HG03280 (cell line): Measurements from ENCODE around the gene SGCD.

Experiments
- ATAC-seq: cut with Tn5 transposase; IDR thresholded peaks from one replicate; pipeline ENCODE4 v1.9.1; 2021; ENCODE audit warnings: mild to moderate bottlenecking, moderate library complexity; ENCODE audit not compliant: unreplicated experiment

SGCD gene

GRCh38 chr5:156326718-156327259, at the start of gene SGCD:
Gene SGCD, plus strand, starts transcription at chr5:156327164.
- ATAC-seq: no peak

- no peak for ATAC-seq
Observed at GRCh38 chr5:156277290-156277689, 49.7 kb upstream of the SGCD start.

GRCh38 chr5:156295431-156295830, 31.5 kb upstream of the SGCD start:
- no peak for ATAC-seq

- ATAC-seq: no peak
Observed at GRCh38 chr5:156310115-156310514, 16.8 kb upstream of the SGCD start.

- no peak for ATAC-seq
Observed at GRCh38 chr5:156312897-156313694, 13.9 kb upstream of the SGCD start.

GRCh38 chr5:156314416-156314815, 12.5 kb upstream of the SGCD start:
- no peak for ATAC-seq

- ATAC-seq: no peak
Observed at GRCh38 chr5:156322666-156323065, 4.3 kb upstream of the SGCD start.

- no peak for ATAC-seq
Observed at GRCh38 chr5:156327296-156327695, 332 bp downstream of the SGCD start.

- ATAC-seq: no peak
Observed at GRCh38 chr5:156328161-156328560, 1.2 kb downstream of the SGCD start.

GRCh38 chr5:156328766-156329165, 1.8 kb downstream of the SGCD start:
- ATAC-seq: no peak

GRCh38 chr5:156329171-156329611, 2.2 kb downstream of the SGCD start:
- no peak for ATAC-seq

- no peak for ATAC-seq
Observed at GRCh38 chr5:156330141-156330870, 3.3 kb downstream of the SGCD start.

GRCh38 chr5:156331181-156331580, 4.2 kb downstream of the SGCD start:
- no peak for ATAC-seq

- no peak for ATAC-seq
Observed at GRCh38 chr5:156331845-156332244, 4.9 kb downstream of the SGCD start.

- ATAC-seq: no peak
Observed at GRCh38 chr5:156332245-156332644, 5.3 kb downstream of the SGCD start.

GRCh38 chr5:156339139-156339841, 12.3 kb downstream of the SGCD start:
- ATAC-seq: no peak

- ATAC-seq: no peak
Observed at GRCh38 chr5:156340893-156341292, 13.9 kb downstream of the SGCD start.

GRCh38 chr5:156350256-156350655, 23.3 kb downstream of the SGCD start:
- no peak for ATAC-seq

- ATAC-seq: no peak
Observed at GRCh38 chr5:156351423-156351822, 24.5 kb downstream of the SGCD start.

- no peak for ATAC-seq
Observed at GRCh38 chr5:156354571-156354970, 27.6 kb downstream of the SGCD start.

GRCh38 chr5:156356238-156356637, 29.3 kb downstream of the SGCD start:
- no peak for ATAC-seq
